SIG-M5 (cell line): Measurements from ENCODE around the gene ZPLD1.

Experiments
- DNase-seq: peaks from one replicate; lab custom pipeline; 2025; lab: John Stamatoyannopoulos, UW

ZPLD1 gene

GRCh38 chr3:102434715-102435114 is at the start of gene ZPLD1:
ZPLD1 (plus strand) TSS chr3:102435015; CDS start chr3:102438488, 3,473 bp downstream.
- DNase-seq, result no peak

- DNase-seq, result no peak
Observed at GRCh38 chr3:102390171-102390864, 44.5 kb upstream of the ZPLD1 start.

GRCh38 chr3:102390916-102391315 is 43.9 kb upstream of the ZPLD1 start:
- no peak for DNase-seq

GRCh38 chr3:102391491-102391890 is 43.3 kb upstream of the ZPLD1 start:
- DNase-seq, result no peak

- DNase-seq, result no peak
Observed at GRCh38 chr3:102394517-102394916, 40.3 kb upstream of the ZPLD1 start.

GRCh38 chr3:102398176-102398575 is 36.6 kb upstream of the ZPLD1 start:
- DNase-seq, result no peak

- DNase-seq, result no peak
Observed at GRCh38 chr3:102398666-102399065, 36.1 kb upstream of the ZPLD1 start.

- DNase-seq, result no peak
Observed at GRCh38 chr3:102400142-102400541, 34.7 kb upstream of the ZPLD1 start.

GRCh38 chr3:102400766-102401165 is 34.0 kb upstream of the ZPLD1 start:
- DNase-seq, result no peak

GRCh38 chr3:102410616-102411015 is 24.2 kb upstream of the ZPLD1 start:
- DNase-seq, result no peak

- no peak for DNase-seq
Observed at GRCh38 chr3:102415553-102415952, 19.3 kb upstream of the ZPLD1 start.

GRCh38 chr3:102419786-102420185 is 15.0 kb upstream of the ZPLD1 start:
- no peak for DNase-seq

- DNase-seq, result no peak
Observed at GRCh38 chr3:102441832-102442231, 7.0 kb downstream of the ZPLD1 start.

- DNase-seq, result no peak
Observed at GRCh38 chr3:102443021-102443420, 8.2 kb downstream of the ZPLD1 start.

- no peak for DNase-seq
Observed at GRCh38 chr3:102444101-102444500, 9.3 kb downstream of the ZPLD1 start.

- DNase-seq, result no peak
Observed at GRCh38 chr3:102447272-102447671, 12.5 kb downstream of the ZPLD1 start.

- DNase-seq, result no peak
Observed at GRCh38 chr3:102449341-102449740, 14.5 kb downstream of the ZPLD1 start.

- DNase-seq, result no peak
Observed at GRCh38 chr3:102449930-102450329, 15.1 kb downstream of the ZPLD1 start.

GRCh38 chr3:102450976-102451375 is 16.2 kb downstream of the ZPLD1 start:
- DNase-seq, result no peak

GRCh38 chr3:102451543-102451942 is 16.7 kb downstream of the ZPLD1 start:
- DNase-seq, result no peak

- DNase-seq, result no peak
Observed at GRCh38 chr3:102454181-102454580, 19.4 kb downstream of the ZPLD1 start.

GRCh38 chr3:102457644-102458043 is 22.8 kb downstream of the ZPLD1 start:
- no peak for DNase-seq

GRCh38 chr3:102460579-102460978 is 25.8 kb downstream of the ZPLD1 start:
- no peak for DNase-seq

GRCh38 chr3:102464261-102464660 is 29.4 kb downstream of the ZPLD1 start:
- no peak for DNase-seq
